ENCODE results near the gene PIP4K2B.
A peak's percentile ranks its signal among the peaks of the same experiment; 100 is the strongest.

PIP4K2B gene

GRCh38 chr17:38799501-38800236, at the start of gene PIP4K2B:
TSS of gene PIP4K2B (minus strand) at chr17:38799556. CDS start at chr17:38799424, 132 bp downstream.
- H3K36me3 ChIP-seq (ENCODE audit: insufficient read depth, low read length): peaks cover 43% of the 10 kb centered on the region
- no peaks in the 10 kb centered on the region for H3K9me3 ChIP-seq (ENCODE audit: low read length)

GRCh38 chr17:38848557-38848891, 49.2 kb upstream of the PIP4K2B start:
- Histone ChIP-seq H3K36me3 (ENCODE audit: insufficient read depth, low read length) (peaks cover 57% of the 10 kb centered on the region), H2AFZ (ENCODE audit: low read depth, low read length) (no peak overlapping the region), H3K9me3 (ENCODE audit: low read length) (no peaks in the 10 kb centered on the region), H3K4me3 (ENCODE audit: low read length) (no peak overlapping the region), H3K27me3 (ENCODE audit: insufficient read depth, low read length) (no peaks in the 10 kb centered on the region), H3K4me1 (ENCODE audit: insufficient read depth, low read length) (peaks cover 22% of the 10 kb centered on the region)

More at GRCh38 chr17:38799501-38800236, at the start of gene PIP4K2B:
- Histone ChIP-seq H3K27me3 (ENCODE audit: insufficient read depth, low read length) (no peaks in the 10 kb centered on the region), H3K4me1 (ENCODE audit: insufficient read depth, low read length) (peaks cover 22% of the 10 kb centered on the region), H2AFZ (ENCODE audit: low read depth, low read length) (no peak within 1 kb of the TSS), H3K4me3 (ENCODE audit: low read length) (peak within 1 kb of the TSS; percentile 97)

- Histone ChIP-seq H3K4me3 (ENCODE audit: low read length) (no peak overlapping the region), H3K9me3 (ENCODE audit: low read length) (no peaks in the 10 kb centered on the region)
Measured at GRCh38 chr17:38844261-38844757, 45.0 kb upstream of the PIP4K2B start.

GRCh38 chr17:38825762-38826247, 26.4 kb upstream of the PIP4K2B start:
- Histone ChIP-seq H3K9me3 (ENCODE audit: low read length) (no peaks in the 10 kb centered on the region), H3K27me3 (ENCODE audit: insufficient read depth, low read length) (no peaks in the 10 kb centered on the region), H3K4me1 (ENCODE audit: insufficient read depth, low read length) (peaks cover 16% of the 10 kb centered on the region), H3K4me3 (ENCODE audit: low read length) (peak overlapping the region; percentile 95), H2AFZ (ENCODE audit: low read depth, low read length) (peak overlapping the region; percentile 4), H3K36me3 (ENCODE audit: insufficient read depth, low read length) (peaks cover 6% of the 10 kb centered on the region)

More at GRCh38 chr17:38844261-38844757, 45.0 kb upstream of the PIP4K2B start:
- no peaks in the 10 kb centered on the region for H3K27me3 ChIP-seq (ENCODE audit: insufficient read depth, low read length)
- H3K36me3 ChIP-seq (ENCODE audit: insufficient read depth, low read length): peaks cover 23% of the 10 kb centered on the region
- H3K4me1 ChIP-seq (ENCODE audit: insufficient read depth, low read length): no peaks in the 10 kb centered on the region
- no peak overlapping the region for H2AFZ ChIP-seq (ENCODE audit: low read depth, low read length)

- Histone ChIP-seq H3K9me3 (ENCODE audit: low read length) (no peaks in the 10 kb centered on the region), H3K4me1 (ENCODE audit: insufficient read depth, low read length) (peaks cover 16% of the 10 kb centered on the region), H3K4me3 (ENCODE audit: low read length) (peak within 1 kb of the TSS; percentile 95), H3K36me3 (ENCODE audit: insufficient read depth, low read length) (peaks cover 13% of the 10 kb centered on the region), H2AFZ (ENCODE audit: low read depth, low read length) (peak within 1 kb of the TSS; percentile 4), H3K27me3 (ENCODE audit: insufficient read depth, low read length) (no peaks in the 10 kb centered on the region)
Measured at GRCh38 chr17:38824899-38825761, 25.8 kb upstream of the PIP4K2B start, which contains the start of gene CWC25. TSS of gene CWC25 (minus strand) at chr17:38825321. CDS start at chr17:38825183, 138 bp downstream.

GRCh38 chr17:38815576-38816193, 16.3 kb upstream of the PIP4K2B start:
- H3K27me3 ChIP-seq (ENCODE audit: insufficient read depth, low read length): no peaks in the 10 kb centered on the region
- H2AFZ ChIP-seq (ENCODE audit: low read depth, low read length): no peak overlapping the region
- no peak overlapping the region for H3K4me3 ChIP-seq (ENCODE audit: low read length)
- H3K9me3 ChIP-seq (ENCODE audit: low read length): no peaks in the 10 kb centered on the region
- no peaks in the 10 kb centered on the region for H3K4me1 ChIP-seq (ENCODE audit: insufficient read depth, low read length)
- H3K36me3 ChIP-seq (ENCODE audit: insufficient read depth, low read length): peaks cover 46% of the 10 kb centered on the region

- H3K36me3 ChIP-seq (ENCODE audit: insufficient read depth, low read length): peaks cover 58% of the 10 kb centered on the region
- H3K4me1 ChIP-seq (ENCODE audit: insufficient read depth, low read length): no peaks in the 10 kb centered on the region
- no peaks in the 10 kb centered on the region for H3K27me3 ChIP-seq (ENCODE audit: insufficient read depth, low read length)
- no peaks in the 10 kb centered on the region for H3K9me3 ChIP-seq (ENCODE audit: low read length)
- H2AFZ ChIP-seq (ENCODE audit: low read depth, low read length): no peak overlapping the region
- no peak overlapping the region for H3K4me3 ChIP-seq (ENCODE audit: low read length)
Measured at GRCh38 chr17:38809828-38810227, 10.5 kb upstream of the PIP4K2B start.

GRCh38 chr17:38800237-38800760, 943 bp upstream of the PIP4K2B start:
- Histone ChIP-seq H3K27me3 (ENCODE audit: insufficient read depth, low read length) (no peaks in the 10 kb centered on the region), H2AFZ (ENCODE audit: low read depth, low read length) (no peak overlapping the region), H3K4me3 (ENCODE audit: low read length) (peak overlapping the region; percentile 97), H3K9me3 (ENCODE audit: low read length) (no peaks in the 10 kb centered on the region), H3K4me1 (ENCODE audit: insufficient read depth, low read length) (peaks cover 22% of the 10 kb centered on the region), H3K36me3 (ENCODE audit: insufficient read depth, low read length) (peaks cover 44% of the 10 kb centered on the region)

- peaks cover 22% of the 10 kb centered on the region for H3K4me1 ChIP-seq (ENCODE audit: insufficient read depth, low read length)
- no peak overlapping the region for H2AFZ ChIP-seq (ENCODE audit: low read depth, low read length)
- H3K36me3 ChIP-seq (ENCODE audit: insufficient read depth, low read length): peaks cover 38% of the 10 kb centered on the region
- no peaks in the 10 kb centered on the region for H3K27me3 ChIP-seq (ENCODE audit: insufficient read depth, low read length)
- peak overlapping the region; percentile 97 for H3K4me3 ChIP-seq (ENCODE audit: low read length)
- no peaks in the 10 kb centered on the region for H3K9me3 ChIP-seq (ENCODE audit: low read length)
Measured at GRCh38 chr17:38798614-38799500, 499 bp downstream of the PIP4K2B start.

GRCh38 chr17:38797828-38798227, 1.5 kb downstream of the PIP4K2B start:
- no peaks in the 10 kb centered on the region for H3K27me3 ChIP-seq (ENCODE audit: insufficient read depth, low read length)
- peaks cover 34% of the 10 kb centered on the region for H3K36me3 ChIP-seq (ENCODE audit: insufficient read depth, low read length)
- H2AFZ ChIP-seq (ENCODE audit: low read depth, low read length): no peak overlapping the region
- H3K4me3 ChIP-seq (ENCODE audit: low read length): peak overlapping the region; percentile 97
- H3K4me1 ChIP-seq (ENCODE audit: insufficient read depth, low read length): peaks cover 22% of the 10 kb centered on the region
- H3K9me3 ChIP-seq (ENCODE audit: low read length): no peaks in the 10 kb centered on the region

- H3K4me1 ChIP-seq (ENCODE audit: insufficient read depth, low read length): peaks cover 22% of the 10 kb centered on the region
- H2AFZ ChIP-seq (ENCODE audit: low read depth, low read length): no peak overlapping the region
- no peaks in the 10 kb centered on the region for H3K9me3 ChIP-seq (ENCODE audit: low read length)
- no peaks in the 10 kb centered on the region for H3K27me3 ChIP-seq (ENCODE audit: insufficient read depth, low read length)
- no peak overlapping the region for H3K4me3 ChIP-seq (ENCODE audit: low read length)
- H3K36me3 ChIP-seq (ENCODE audit: insufficient read depth, low read length): peaks cover 34% of the 10 kb centered on the region
Measured at GRCh38 chr17:38797158-38797490, 2.2 kb downstream of the PIP4K2B start.

Measured in neuron (in vitro differentiated cells).